ENCODE results near the gene KCNH3.
"Not testable (repeated sequence)": the region's sequence is repeated elsewhere in the genome, so short reads cannot be mapped to it uniquely, and the experiment has no call there.

DNA sequence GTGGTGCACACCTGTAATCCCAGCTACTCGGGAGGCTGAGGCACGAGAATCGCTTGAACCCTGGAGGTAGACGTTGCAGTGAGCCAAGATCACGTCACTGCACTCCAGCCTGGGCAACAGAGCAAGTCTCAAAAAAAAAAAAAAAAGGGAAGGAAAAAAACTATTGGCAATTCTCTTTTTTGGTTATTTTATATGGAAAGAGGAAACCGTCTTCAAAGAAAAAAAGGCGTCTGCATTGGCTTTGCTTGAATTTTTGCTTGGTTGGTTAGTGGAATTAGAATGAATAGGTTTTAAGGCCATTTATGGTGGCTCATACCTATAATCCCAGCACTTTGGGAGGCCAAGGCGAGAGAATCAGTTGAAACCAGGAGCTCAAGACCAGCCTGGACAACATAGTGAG lies 29.1 kb upstream of the KCNH3 start:
- TF ChIP-seq, protein P1, sequence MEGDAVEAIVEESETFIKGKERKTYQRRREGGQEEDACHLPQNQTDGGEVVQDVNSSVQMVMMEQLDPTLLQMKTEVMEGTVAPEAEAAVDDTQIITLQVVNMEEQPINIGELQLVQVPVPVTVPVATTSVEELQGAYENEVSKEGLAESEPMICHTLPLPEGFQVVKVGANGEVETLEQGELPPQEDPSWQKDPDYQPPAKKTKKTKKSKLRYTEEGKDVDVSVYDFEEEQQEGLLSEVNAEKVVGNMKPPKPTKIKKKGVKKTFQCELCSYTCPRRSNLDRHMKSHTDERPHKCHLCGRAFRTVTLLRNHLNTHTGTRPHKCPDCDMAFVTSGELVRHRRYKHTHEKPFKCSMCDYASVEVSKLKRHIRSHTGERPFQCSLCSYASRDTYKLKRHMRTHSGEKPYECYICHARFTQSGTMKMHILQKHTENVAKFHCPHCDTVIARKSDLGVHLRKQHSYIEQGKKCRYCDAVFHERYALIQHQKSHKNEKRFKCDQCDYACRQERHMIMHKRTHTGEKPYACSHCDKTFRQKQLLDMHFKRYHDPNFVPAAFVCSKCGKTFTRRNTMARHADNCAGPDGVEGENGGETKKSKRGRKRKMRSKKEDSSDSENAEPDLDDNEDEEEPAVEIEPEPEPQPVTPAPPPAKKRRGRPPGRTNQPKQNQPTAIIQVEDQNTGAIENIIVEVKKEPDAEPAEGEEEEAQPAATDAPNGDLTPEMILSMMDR (conservative IDR thresholded peaks at IDR 0.05; ENCODE audit: low read depth in 2 of 2) = not testable (repeated sequence)
- not testable (repeated sequence) for TF ChIP-seq POLR2AphosphoS5 (IDR thresholded peaks at IDR 0.05; ENCODE audit: low read depth); NANOG (IDR thresholded peaks at IDR 0.05; ENCODE audit: borderline replicate concordance); EZH2 (IDR thresholded peaks at IDR 0.05; ENCODE audit: low read depth, unreplicated experiment)
- TF ChIP-seq, protein P2, sequence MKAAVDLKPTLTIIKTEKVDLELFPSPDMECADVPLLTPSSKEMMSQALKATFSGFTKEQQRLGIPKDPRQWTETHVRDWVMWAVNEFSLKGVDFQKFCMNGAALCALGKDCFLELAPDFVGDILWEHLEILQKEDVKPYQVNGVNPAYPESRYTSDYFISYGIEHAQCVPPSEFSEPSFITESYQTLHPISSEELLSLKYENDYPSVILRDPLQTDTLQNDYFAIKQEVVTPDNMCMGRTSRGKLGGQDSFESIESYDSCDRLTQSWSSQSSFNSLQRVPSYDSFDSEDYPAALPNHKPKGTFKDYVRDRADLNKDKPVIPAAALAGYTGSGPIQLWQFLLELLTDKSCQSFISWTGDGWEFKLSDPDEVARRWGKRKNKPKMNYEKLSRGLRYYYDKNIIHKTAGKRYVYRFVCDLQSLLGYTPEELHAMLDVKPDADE (IDR thresholded peaks at IDR 0.05) = not testable (repeated sequence)

Data from GM23338 (cell line).